Body of pancreas (tissue), 4 donors: Measurements from ENCODE around the gene COL28A1. TPM values are rescaled to one million over a fixed set of nuclear protein-coding genes. Genes with fewer than 3 reads are reported as not detected.
"Not testable (repeated sequence)": the region's sequence is repeated elsewhere in the genome, so short reads cannot be mapped to it uniquely, and the experiment has no call there.

Source experiments
- ATAC-seq: fragments of 150-250 bp; one replicate; pipeline ENCODE4 v1.9.1; 2016
- DNase-seq, 4 donors: peaks; one replicate each; pipeline ENCODE4 v3.0.0-alpha.2; 2019
- H3K27ac ChIP-seq, 4 donors: fragments of 200-600 bp; sonication (generic); 1 replicate in 3 of 4; 2 replicates in 1 of 4; pipeline versions ENCODE4 v1.5.1 to v1.6.1; 2016 to 2019; ENCODE audit warnings: mild to moderate bottlenecking in 1 of 4, mixed read lengths in 1 of 4, moderate library complexity in 1 of 4
- H3K27me3 ChIP-seq, 2 donors: fragments of 200-600 bp; sonication (generic); one replicate each; pipeline ENCODE4 v1.6.0; 2016; ENCODE audit warnings: mild to moderate bottlenecking in 1 of 2
- H3K36me3 ChIP-seq, 2 donors: fragments of 200-600 bp; sonication (generic); replicated peaks in 1 of 2; 2 replicates each; pipeline ENCODE4 v1.5.1; 2016; ENCODE audit warnings: low read depth in 2 of 2; ENCODE audit not compliant: insufficient read depth in 1 of 2
- H3K4me1 ChIP-seq: fragments of 200-600 bp; sonication (generic); one replicate; pipeline ENCODE4 v1.6.0; 2016
- H3K4me3 ChIP-seq, 2 donors: fragments of 200-600 bp; sonication (generic); 1 replicate in 1 of 2; 2 replicates in 1 of 2; pipeline ENCODE4 v1.5.1; 2016 to 2019
- H3K9me3 ChIP-seq, 3 donors: fragments of 200-600 bp; sonication (generic); 1 replicate in 2 of 3; 2 replicates in 1 of 3; pipeline ENCODE4 v1.5.1; 2016
- CTCF ChIP-seq, 7 experiments: fragments of 450-650 bp in 4 of 7; fragments of 200-600 bp in 3 of 7; sonication (generic) in 3 of 7; IDR thresholded peaks; one replicate each; pipeline ENCODE4 v1.5.1; 2016 to 2019; ENCODE audit warnings: antibody characterized with exemption in 7 of 7
- POLR2A ChIP-seq, 3 donors: fragments of 450-650 bp; IDR thresholded peaks; one replicate each; pipeline ENCODE4 v1.6.1; 2016; ENCODE audit warnings: antibody characterized with exemption in 3 of 3, mild to moderate bottlenecking in 2 of 3
- WGBS, 2 donors: methylation state at CpG; one replicate each; pipeline ENCODE4 v1.1.5; 2017; 5-methylcytosine and 5-hydroxymethylcytosine counted together
- intact Hi-C: fragments of 100-400 bp; cut with DNase I; formaldehyde crosslinking; loops from one replicate; pipeline ENCODE4 v1.15.1; 2023
- total RNA-seq, 2 donors: library from RNA; depleted of rRNA; stranded (reverse); fragments of >200 nt; gene quantifications; one replicate each; pipeline ENCODE4 v1.1.0, GENCODE V29; 2016

Gene COL28A1
- total RNA-seq, 2 donors from 2014 or later, result 13.8 to 16.9 TPM

GRCh38 chr7:7563813-7564212 is 28.1 kb upstream of the COL28A1 start:
- H3K27me3 ChIP-seq, result no peaks in the 10 kb centered on the region
- TF ChIP-seq POLR2A (IDR thresholded peaks at IDR 0.05) (no peak), CTCF (IDR thresholded peaks at IDR 0.05) (no peak)
- no peaks in the 10 kb centered on the region for H3K9me3 ChIP-seq
- DNase-seq, result no peak
- peak overlapping the region; percentile 17 to 37 (median 26) for H3K27ac ChIP-seq
- no peaks in the 10 kb centered on the region for H3K36me3 ChIP-seq
- H3K4me3 ChIP-seq, result no peak overlapping the region
- intact Hi-C loops, result no loop called here
- ATAC-seq, result no peak
- peaks cover 43% of the 10 kb centered on the region for H3K4me1 ChIP-seq

GRCh38 chr7:7563269-7563668 is 27.6 kb upstream of the COL28A1 start:
- Histone ChIP-seq H3K27me3 (no peaks in the 10 kb centered on the region), H3K4me1 (peaks cover 38% of the 10 kb centered on the region), H3K9me3 (no peaks in the 10 kb centered on the region), H3K4me3 (no peak overlapping the region), H3K27ac (peak overlapping the region; percentile 1 to 37 (median 25)), H3K36me3 (no peaks in the 10 kb centered on the region)
- intact Hi-C loops, result no loop called here
- 49 to 55% methylated on average over 5 of the region's 5 CpGs for WGBS, 2 donors
- ATAC-seq (no peak), DNase-seq (no peak)
- TF ChIP-seq CTCF (IDR thresholded peaks at IDR 0.05) (no peak), POLR2A (IDR thresholded peaks at IDR 0.05) (no peak)

GRCh38 chr7:7562736-7563135 is 27.1 kb upstream of the COL28A1 start:
- peaks cover 33% of the 10 kb centered on the region for H3K4me1 ChIP-seq
- no peaks in the 10 kb centered on the region for H3K9me3 ChIP-seq
- no peaks in the 10 kb centered on the region for H3K27me3 ChIP-seq
- WGBS, 2 donors, result 76 to 78% methylated on average over 3 of the region's 3 CpGs
- peak overlapping the region; percentile 1 to 37 (median 25) for H3K27ac ChIP-seq
- no peaks in the 10 kb centered on the region for H3K36me3 ChIP-seq
- TF ChIP-seq POLR2A (IDR thresholded peaks at IDR 0.05), result no peak
- no peak for DNase-seq
- intact Hi-C loops, result no loop called here
- no peak for ATAC-seq
- H3K4me3 ChIP-seq, result no peak overlapping the region

GRCh38 chr7:7561591-7561990 is 25.9 kb upstream of the COL28A1 start:
- H3K27ac ChIP-seq, ATAC-seq, H3K27me3 ChIP-seq, H3K9me3 ChIP-seq, DNase-seq, H3K4me3 ChIP-seq, intact Hi-C loops, H3K36me3 ChIP-seq: not testable (repeated sequence)
- 94 to 98% methylated on average over 5 of the region's 5 CpGs for WGBS, 2 donors
- H3K4me1 ChIP-seq, result peaks cover 29% of the 10 kb centered on the region

- no peak for ATAC-seq
- TF ChIP-seq POLR2A (IDR thresholded peaks at IDR 0.05), result no peak
- no peak for TF ChIP-seq CTCF (IDR thresholded peaks at IDR 0.05)
- Histone ChIP-seq H3K4me1 (peaks cover 28% of the 10 kb centered on the region), H3K27me3 (no peaks in the 10 kb centered on the region), H3K4me3 (no peak overlapping the region), H3K9me3 (no peaks in the 10 kb centered on the region), H3K36me3 (no peaks in the 10 kb centered on the region), H3K27ac (no peak overlapping the region)
- intact Hi-C loops, result no loop called here
- WGBS, 2 donors, result 73 to 100% methylated on average over 2 to 5 of the region's 5 CpGs
- DNase-seq, result no peak
Observed at GRCh38 chr7:7557252-7557651, 21.6 kb upstream of the COL28A1 start.

- TF ChIP-seq POLR2A (IDR thresholded peaks at IDR 0.05) (no peak), CTCF (IDR thresholded peaks at IDR 0.05) (no peak)
- H3K4me3 ChIP-seq, result no peak overlapping the region
- H3K9me3 ChIP-seq, result no peaks in the 10 kb centered on the region
- ATAC-seq, result no peak
- DNase-seq, result no peak
- no peaks in the 10 kb centered on the region for H3K27me3 ChIP-seq
- no peak overlapping the region for H3K27ac ChIP-seq
- intact Hi-C loops, result no loop called here
- WGBS, 2 donors, result 100% methylated on average over 1 of the region's 1 CpG
- H3K36me3 ChIP-seq, result no peaks in the 10 kb centered on the region
- H3K4me1 ChIP-seq, result peaks cover 28% of the 10 kb centered on the region
Observed at GRCh38 chr7:7556852-7557251, 21.2 kb upstream of the COL28A1 start.
